Mucosa of descending colon (tissue), 3 donors: Measurements from ENCODE around the gene TTC7B. TPM values are rescaled to one million over a fixed set of nuclear protein-coding genes. Genes with fewer than 3 reads are reported as not detected.

Experiments used
- ATAC-seq: fragments of 200-7000 bp; cut with Tn5 transposase; one replicate; pipeline ENCODE4 v1.9.1; 2020; ENCODE audit warnings: mild to moderate bottlenecking, moderate library complexity
- DNase-seq, 3 donors: peaks; one replicate each; pipeline ENCODE4 v3.0.0-alpha.2; 2020
- H3K36me3 ChIP-seq: fragments of 200-600 bp; one replicate; pipeline ENCODE4 v1.8.0; 2021; ENCODE audit warnings: low read depth, mild to moderate bottlenecking
- H3K4me1 ChIP-seq: fragments of 200-600 bp; one replicate; pipeline ENCODE4 v1.8.0; 2021; ENCODE audit warnings: low read depth, mild to moderate bottlenecking
- H3K4me3 ChIP-seq: fragments of 200-600 bp; one replicate; pipeline ENCODE4 v1.8.0; 2021; ENCODE audit warnings: mild to moderate bottlenecking
- H3K9me3 ChIP-seq: fragments of 200-600 bp; one replicate; pipeline ENCODE4 v1.8.0; 2021; ENCODE audit warnings: mild to moderate bottlenecking
- intact Hi-C, 2 donors: fragments of 100-400 bp; cut with DNase I in 1 of 2; cut with micrococcal nuclease in 1 of 2; formaldehyde crosslinking; loops; one replicate each; pipeline versions ENCODE4 v1.11.0 to v1.11.1; 2022; cut with DNase I, micrococcal nuclease
- total RNA-seq, 3 donors: library from RNA; stranded (reverse); fragmentation: NEBNext Ultra II Directional in 2 of 3; extraction: Animal tissue kit (Norgen Biotek cat#: 25700) in 2 of 3; gene quantifications; one replicate each; pipeline versions ENCODE4 v1.2.1 to v1.2.4, GENCODE V29; 2021 to 2023
- TF ChIP-seq, protein P1 (sequence below): fragments of 200-600 bp; IDR thresholded peaks from one replicate; pipeline ENCODE4 v1.8.0; 2022; ENCODE audit warnings: antibody characterized with exemption, mild to moderate bottlenecking
- donor health status: DM: no; HTN: no; CAD: no; lungs with moderate emphysema.
- donor health status: DM: no; HTN: no; CAD: no.
- donor health status: DM: no; HTN: yes; CAD: no.

The TTC7B gene
- total RNA-seq, 3 donors from 2014 or later, result 6.0 to 72.8 (median 10.0) TPM

DNA sequence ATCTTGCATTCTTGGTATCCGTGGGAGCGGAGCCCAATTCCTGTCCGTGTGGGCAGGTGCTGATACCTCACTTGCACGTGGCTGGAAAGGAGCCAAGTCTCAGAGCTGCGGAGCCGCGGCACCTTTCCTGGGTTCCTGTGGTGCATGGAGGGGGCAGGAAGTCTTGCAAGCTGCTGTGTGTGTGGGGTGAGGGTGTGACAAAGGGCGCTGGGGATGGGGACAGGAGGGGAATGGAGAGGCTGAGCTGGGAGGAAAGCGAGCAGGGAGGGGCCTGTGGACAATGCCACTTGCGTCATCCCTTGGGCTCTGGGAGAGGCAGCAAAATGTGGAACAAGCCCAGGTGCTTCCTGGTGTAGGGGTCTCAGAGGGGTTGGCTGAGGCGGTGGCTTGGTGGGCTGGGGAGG is 332.7 kb downstream of the TTC7B start:
- TF ChIP-seq, protein P1, sequence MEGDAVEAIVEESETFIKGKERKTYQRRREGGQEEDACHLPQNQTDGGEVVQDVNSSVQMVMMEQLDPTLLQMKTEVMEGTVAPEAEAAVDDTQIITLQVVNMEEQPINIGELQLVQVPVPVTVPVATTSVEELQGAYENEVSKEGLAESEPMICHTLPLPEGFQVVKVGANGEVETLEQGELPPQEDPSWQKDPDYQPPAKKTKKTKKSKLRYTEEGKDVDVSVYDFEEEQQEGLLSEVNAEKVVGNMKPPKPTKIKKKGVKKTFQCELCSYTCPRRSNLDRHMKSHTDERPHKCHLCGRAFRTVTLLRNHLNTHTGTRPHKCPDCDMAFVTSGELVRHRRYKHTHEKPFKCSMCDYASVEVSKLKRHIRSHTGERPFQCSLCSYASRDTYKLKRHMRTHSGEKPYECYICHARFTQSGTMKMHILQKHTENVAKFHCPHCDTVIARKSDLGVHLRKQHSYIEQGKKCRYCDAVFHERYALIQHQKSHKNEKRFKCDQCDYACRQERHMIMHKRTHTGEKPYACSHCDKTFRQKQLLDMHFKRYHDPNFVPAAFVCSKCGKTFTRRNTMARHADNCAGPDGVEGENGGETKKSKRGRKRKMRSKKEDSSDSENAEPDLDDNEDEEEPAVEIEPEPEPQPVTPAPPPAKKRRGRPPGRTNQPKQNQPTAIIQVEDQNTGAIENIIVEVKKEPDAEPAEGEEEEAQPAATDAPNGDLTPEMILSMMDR, result no peak
- DNase-seq (peak; percentile 49 to 58 (median 53)), ATAC-seq (peak; percentile 86)
- Histone ChIP-seq H3K36me3 (no peaks in the 10 kb centered on the region), H3K4me1 (no peaks in the 10 kb centered on the region), H3K4me3 (no peak overlapping the region), H3K9me3 (no peaks in the 10 kb centered on the region)
- intact Hi-C loops, result no loop called here

GRCh38 chr14:90483117-90483516 is 333.1 kb downstream of the TTC7B start:
- Histone ChIP-seq H3K36me3 (no peaks in the 10 kb centered on the region), H3K9me3 (no peaks in the 10 kb centered on the region), H3K4me1 (no peaks in the 10 kb centered on the region), H3K4me3 (no peak overlapping the region)
- intact Hi-C loops, result no loop called here
- ATAC-seq (no peak), DNase-seq (no peak)
- TF ChIP-seq, protein P1, result no peak

DNA sequence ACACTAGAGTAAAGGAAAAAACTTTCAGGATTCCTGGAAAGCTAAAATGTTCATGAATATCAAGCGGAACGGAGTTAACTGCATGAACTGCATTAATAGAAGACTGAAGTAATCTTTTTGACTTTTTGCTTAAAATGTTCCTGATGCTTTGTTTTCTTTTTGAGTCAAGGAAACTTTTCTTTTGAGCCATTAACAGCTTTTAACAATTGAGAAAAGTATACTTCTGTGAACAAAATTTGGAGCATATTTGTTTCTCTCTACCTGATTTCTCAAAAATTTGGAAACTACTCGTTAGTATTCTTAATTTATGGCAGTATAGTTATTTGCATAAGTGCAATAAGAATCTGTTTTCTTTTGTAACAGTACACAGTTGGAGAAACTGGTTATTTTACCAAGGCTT is 340.9 kb downstream of the TTC7B start:
- Histone ChIP-seq H3K4me3 (no peak overlapping the region), H3K9me3 (peaks cover 15% of the 10 kb centered on the region), H3K4me1 (no peaks in the 10 kb centered on the region), H3K36me3 (no peaks in the 10 kb centered on the region)
- TF ChIP-seq, protein P1, result no peak
- no peak for DNase-seq
- intact Hi-C loops, result no loop called here
- no peak for ATAC-seq

Other genes with a start within 250 kb of the TTC7B start
- 10 to 100 TPM; 25.0 to 41.5 (median 27.2) TPM for gene RPS6KA5, start 244.2 kb upstream of the TTC7B start, total RNA-seq